IPS-18c (cell line): ENCODE results near the gene SHH.

Source experiments
- H3K4me3 ChIP-seq: 2 replicates; pipeline ENCODE4 v1.7.0; 2013; ENCODE audit warnings: low read depth, mild to moderate bottlenecking, low read length, moderate library complexity; ENCODE audit not compliant: insufficient read depth
- H3K9me3 ChIP-seq: one replicate; pipeline ENCODE4 v1.6.1; 2013; ENCODE audit warnings: mild to moderate bottlenecking, low read length, moderate library complexity; ENCODE audit not compliant: control insufficient read depth, insufficient read depth

The SHH gene

DNA sequence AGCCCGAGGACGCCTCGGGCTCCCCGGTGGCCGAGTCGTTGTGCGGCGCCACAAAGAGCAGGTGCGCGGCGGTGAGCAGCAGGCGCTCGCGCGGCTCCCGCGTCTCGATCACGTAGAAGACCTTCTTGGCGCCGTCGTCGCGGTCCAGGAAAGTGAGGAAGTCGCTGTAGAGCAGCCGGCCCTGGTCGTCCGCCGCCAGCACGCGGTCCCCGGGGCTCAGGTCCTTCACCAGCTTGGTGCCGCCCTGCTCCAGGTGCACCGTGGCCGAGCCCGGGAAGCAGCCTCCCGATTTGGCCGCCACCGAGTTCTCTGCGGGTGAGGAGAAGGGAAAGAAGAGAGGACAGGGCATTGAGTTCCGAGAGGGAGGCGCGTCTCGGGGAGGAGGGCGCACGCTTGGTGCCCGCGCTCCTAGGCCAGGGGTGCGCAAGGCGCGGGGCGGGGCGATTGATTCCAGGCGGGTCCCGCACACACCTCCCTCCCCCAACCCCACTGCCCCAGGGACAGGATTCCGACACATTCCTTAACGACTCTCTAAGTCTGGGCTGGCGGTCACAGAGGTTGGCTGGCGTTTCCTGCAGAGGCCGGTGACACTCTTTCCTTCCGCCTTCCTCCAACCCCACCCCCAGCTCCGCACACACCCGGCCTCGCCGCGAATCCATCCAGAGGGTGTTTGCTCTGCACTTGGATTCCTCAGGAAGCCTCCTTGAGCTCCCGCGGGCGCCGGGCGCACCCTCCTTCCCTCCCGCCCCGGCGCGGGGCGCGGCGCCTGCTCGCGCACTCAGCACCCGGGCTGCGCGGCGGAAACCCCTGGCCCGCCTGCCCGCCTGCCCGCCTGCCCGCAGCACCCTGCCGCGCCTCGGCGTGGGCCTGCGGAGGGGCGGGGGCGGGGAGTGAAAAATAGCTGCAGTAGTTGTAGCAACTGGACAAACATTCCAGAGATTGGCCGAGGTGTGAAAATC lies 8.6 kb downstream of the SHH start:
- H3K4me3 ChIP-seq: peak overlapping the region; percentile 44
- H3K9me3 ChIP-seq: peaks cover 2% of the 10 kb centered on the region

DNA sequence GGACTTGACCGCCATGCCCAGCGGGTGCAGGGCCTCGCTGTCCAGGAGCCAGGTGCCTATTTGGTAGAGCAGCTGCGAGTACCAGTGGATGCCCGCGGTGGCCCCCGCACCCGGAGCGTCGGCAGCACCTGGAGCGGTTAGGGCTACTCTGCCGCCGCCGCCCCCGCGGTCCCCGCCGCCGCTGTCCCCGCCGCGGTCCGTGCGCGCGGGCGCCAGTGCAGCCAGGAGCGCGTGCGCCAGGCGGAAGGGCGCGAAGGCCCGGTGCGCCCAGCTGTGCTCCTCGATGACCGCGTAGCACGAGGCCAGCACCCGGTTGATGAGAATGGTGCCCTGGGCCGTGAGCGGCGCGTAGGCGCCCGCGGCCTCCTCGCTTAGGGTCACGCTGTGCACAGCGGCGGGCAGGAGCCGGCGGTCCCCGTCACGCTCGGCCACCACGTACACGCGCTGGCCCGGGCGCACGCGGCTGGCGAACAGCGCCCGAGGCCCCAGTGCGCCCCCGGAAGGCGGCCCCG lies 9.3 kb downstream of the SHH start:
- Histone ChIP-seq H3K9me3 (peaks cover 2% of the 10 kb centered on the region), H3K4me3 (peak overlapping the region; percentile 44; the same call in 1 of the 2 replicates)

DNA sequence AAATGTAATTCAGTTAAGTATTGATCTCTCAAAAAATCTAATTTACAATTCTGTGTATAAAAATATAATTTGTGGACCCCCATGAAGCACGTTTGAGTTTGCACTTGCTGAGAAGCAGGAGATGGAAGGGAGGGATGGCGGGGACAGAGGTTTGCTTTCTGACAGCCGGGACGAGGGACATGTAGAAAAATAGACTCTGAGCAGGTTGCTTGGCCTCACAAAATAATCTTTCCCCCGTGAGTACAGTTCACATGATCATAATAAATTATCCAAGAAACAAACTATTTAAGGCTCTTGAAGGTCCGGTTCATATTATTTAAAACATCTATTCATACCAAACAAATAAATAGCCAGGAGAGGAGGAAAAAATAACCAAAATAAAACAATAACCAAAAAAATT lies 10.0 kb downstream of the SHH start:
- Histone ChIP-seq H3K9me3 (peaks cover 2% of the 10 kb centered on the region), H3K4me3 (no peak overlapping the region)

DNA sequence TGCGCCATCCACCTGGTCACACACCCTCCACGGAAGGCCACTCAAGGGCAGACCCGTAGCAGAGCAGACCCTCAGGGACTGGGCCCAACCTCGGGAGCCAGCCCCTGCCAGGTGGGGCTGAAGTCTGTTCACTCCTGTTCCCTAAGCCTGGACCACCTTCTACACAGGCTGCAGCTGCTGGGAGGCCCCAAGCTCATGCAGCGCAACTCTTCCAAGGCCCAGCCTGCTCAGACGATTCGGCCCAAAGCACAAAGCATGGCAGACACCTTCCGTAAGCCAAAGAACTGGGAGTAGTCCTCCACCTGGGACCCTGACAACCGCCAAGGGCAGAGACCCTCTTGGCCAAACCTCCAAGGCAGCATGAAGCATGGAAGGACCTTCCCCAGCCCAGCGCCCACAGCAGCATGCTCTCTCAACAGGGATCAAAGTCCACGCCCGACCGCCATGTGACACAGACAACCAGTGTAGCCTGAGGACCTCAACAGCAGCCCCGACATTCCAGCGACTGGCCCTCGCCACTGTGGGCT lies 11.5 kb downstream of the SHH start:
- Histone ChIP-seq H3K9me3 (peaks cover 2% of the 10 kb centered on the region), H3K4me3 (no peak overlapping the region)

DNA sequence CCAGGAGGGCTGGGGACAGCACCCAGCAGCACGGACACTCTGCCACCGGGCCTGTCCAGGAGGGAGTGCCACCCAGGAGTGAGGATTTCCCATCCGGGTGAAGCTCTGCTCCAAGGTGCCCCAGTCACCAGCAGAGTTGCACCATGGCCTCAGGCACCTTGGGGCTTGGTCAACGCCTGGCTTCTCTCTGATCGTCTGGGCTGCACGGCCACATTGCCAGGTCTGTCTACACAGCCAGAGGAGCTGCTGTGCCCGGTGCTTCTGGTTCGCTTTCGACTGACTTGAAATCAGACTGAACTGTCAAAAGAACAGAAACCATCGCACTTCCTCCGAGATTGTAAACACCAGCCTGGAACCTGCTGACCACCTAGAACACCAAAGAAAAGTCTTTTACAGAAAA lies 12.0 kb downstream of the SHH start:
- no peak overlapping the region for H3K4me3 ChIP-seq
- peaks cover 2% of the 10 kb centered on the region for H3K9me3 ChIP-seq

DNA sequence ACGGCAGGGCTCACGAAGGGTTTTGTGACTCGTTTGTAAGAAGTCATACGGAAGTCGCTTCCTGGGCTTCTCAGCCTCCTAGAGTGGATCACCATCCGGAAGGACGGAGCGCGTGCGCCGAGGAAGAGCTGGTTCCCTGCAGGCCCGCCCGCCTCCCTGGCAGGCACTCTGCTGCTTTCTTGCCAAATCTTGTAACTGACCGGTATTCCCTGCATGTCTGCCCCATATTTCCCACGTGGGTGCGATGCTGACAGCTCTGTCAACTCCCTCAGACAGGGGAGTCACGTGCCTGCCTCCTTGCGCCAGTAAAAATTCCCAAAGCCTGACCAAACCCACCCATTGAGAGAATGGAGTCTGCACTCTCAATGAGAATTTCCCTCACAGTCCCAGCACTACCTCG lies 12.7 kb downstream of the SHH start:
- Histone ChIP-seq H3K9me3 (peaks cover 2% of the 10 kb centered on the region), H3K4me3 (no peak overlapping the region)

DNA sequence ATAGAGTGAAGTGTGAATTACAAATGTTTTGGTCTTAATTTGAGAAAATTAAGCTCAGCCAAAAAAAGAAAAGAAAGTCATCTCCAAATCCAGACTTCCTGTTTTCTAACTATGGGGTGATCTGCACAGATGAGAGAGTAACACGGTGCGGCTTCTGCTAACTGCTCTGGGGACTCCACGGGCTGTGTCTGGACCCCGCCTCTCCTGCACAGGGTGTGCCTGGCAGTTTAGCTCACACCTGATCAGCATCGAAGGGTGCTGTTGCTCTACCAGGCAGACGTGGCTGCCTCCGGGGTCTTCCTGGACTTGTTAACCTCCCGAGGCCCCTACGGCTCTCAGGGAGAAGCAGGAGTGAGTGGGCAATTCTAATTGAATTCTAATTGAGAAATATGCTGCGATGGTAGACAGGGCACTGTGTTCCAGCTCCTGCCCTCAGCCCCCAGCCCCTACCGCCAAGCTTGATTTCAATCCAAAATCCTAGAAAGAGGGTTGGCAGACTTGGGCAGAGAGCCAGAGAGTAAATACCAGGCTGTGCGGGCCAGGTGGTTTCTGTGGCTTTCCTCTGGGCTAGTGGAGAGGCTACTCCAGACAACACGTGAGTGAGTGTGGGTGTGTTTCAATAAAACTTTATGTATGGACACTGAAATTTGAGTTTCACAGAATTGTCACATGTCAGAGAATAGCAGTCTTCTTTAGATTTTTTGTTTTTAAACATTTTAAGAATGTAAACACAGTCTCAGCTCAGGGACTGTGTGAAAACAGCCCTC lies 13.4 kb downstream of the SHH start:
- no peak overlapping the region for H3K4me3 ChIP-seq
- H3K9me3 ChIP-seq: peaks cover 2% of the 10 kb centered on the region

DNA sequence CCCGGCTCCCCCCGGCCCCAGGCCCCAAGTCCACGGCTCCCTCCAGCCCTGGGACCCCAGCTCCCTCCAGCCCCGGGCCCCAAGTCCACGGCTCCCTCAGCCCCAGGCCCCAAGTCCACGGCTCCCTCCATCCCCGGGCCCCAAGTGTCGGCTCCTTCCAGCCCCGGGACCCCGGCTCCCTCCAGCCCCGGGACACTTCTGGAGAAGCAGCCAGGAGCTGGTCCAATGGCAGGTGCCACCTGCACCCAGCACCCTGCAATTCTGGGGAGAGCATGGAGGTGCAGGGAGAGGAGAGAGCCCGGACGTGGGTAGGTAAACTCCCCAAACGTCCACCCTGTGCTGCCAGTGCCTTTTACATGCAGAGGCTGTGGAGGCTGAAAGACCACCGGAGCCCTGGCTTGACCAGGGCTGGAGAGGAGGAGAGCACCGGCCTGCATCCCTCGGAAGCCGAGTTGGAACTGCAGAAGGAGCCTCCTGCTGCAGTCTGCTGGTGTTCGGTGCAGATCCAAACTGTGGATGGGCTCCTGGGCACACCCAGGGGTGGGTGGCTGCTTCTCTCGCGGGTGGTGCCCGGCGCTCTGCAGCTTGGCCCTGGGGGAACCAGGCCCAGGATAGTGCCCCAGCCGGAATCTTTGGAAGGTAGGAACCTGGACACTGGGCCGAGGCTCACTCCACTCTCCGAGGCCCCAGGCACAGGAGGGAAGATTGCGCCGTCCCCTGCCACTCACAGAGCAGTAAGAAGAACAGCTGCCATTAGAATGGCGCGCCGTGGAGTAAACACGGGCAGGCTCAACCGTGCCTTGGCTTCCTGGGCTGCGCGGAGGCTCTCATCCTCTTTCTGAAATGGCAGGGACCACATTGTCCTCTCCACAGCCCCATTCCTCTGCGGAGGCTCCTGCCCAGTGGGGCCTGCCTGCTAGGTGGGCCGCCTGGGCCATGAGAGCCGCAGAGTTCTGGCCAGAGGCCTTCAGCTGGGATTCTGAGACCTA lies 14.7 kb downstream of the SHH start:
- no peaks in the 10 kb centered on the region for H3K9me3 ChIP-seq
- no peak overlapping the region; the same call in 1 of the 2 replicates for H3K4me3 ChIP-seq

DNA sequence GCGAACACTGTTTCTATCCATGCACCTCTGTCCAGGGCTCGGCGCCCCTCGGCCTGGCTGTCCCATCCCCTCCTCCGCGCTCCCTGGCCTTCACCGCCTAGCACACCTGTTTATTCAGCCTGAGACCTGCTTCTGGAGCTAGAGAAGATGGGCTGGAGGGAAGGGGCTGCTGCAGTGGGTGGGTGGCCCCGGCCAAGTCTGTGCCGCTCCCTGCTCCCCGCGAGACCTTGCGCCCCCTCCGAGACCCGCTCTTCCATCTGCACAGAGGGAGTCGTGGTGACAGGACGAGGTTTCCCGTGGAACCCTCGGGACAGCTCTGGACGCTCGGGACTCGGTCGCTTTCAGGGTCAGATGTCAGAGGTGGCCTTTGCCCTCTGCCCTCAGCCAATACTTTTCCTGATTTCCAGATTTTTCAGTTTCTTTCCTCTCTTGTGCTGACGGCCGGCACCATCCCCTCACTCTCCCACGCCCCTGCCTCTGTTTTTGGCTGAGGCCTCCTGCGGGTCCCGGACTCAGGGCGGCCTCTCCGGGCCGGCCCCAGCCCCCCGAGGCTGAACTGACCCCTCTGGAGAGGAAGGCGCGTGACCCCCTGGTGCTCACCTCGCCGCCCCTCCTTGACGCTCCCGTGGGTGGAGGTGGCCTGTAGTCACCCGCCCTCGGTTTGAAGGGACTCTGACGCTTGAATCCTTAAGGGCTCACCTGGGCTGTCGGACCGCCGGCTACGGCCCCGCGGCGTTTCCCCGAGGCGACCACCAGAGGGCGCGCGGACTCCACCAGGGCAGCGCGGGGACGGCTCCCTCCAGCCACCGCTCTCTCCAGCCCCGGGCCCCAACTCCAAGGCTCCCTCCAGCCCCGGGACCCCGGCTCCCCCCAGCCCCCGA lies 15.6 kb downstream of the SHH start:
- no peaks in the 10 kb centered on the region for H3K9me3 ChIP-seq
- peak overlapping the region; percentile 34; the same call in 1 of the 2 replicates for H3K4me3 ChIP-seq

DNA sequence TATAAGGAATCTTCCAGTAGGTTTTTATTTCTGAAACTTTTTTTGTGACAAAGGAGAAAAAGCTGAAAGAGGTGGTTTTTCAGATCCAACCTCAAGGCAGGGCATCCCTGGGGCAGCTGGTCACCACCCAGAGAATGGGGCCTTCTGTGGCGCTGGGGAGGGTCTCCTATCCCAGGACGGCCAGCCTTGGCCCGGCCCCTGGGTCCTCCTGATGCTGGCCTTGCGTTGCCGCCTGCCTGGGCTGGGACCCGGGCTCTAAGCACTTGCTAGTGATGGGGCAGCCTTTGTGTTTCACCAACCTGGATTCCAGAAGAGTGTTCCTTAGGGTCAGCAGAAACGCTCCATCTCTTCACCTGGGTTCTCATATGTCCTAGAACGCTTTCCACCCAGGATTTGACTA lies 16.3 kb downstream of the SHH start:
- Histone ChIP-seq H3K4me3 (no peak overlapping the region), H3K9me3 (no peaks in the 10 kb centered on the region)

DNA sequence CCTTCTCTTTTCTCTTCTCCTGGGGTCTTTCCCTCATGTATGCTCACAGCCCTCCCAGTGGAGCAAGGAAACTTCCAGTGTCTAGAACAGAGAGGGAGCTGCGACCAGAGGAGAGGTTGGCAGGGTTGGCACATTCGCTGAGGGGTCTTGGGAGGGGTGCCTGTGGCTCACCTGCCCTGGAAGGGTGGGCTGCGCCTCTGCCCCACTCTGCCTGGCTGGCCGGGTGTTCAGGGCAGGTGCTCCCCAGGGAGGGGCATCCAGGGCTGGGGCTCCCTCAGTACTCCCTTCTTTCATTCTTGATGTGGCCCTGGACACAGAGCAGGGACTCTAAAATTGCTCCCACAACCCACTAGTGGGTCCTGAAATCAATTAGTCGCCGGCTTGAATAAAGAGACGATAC lies 16.9 kb downstream of the SHH start:
- H3K9me3 ChIP-seq: no peaks in the 10 kb centered on the region
- no peak overlapping the region for H3K4me3 ChIP-seq

DNA sequence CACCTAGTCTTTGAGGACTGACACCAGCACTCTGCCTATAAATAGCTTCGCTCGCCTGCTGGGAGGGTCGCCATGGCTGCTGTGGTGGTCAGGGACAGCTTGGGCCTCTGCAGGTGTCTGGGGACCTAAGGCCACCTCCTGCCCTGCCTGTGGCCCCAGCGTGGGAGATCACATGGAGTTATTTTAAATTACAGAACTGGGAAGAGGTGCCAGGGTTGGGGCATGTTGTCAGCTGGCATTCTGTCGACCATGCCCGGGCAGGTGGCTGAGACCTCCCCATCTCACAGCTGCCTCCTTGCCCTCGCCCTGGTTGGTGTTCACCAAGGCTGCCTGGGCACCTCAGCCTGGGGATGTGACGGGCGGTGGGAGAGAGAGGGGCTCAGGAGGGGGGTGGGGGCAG lies 18.1 kb downstream of the SHH start:
- no peak overlapping the region for H3K4me3 ChIP-seq
- no peaks in the 10 kb centered on the region for H3K9me3 ChIP-seq

DNA sequence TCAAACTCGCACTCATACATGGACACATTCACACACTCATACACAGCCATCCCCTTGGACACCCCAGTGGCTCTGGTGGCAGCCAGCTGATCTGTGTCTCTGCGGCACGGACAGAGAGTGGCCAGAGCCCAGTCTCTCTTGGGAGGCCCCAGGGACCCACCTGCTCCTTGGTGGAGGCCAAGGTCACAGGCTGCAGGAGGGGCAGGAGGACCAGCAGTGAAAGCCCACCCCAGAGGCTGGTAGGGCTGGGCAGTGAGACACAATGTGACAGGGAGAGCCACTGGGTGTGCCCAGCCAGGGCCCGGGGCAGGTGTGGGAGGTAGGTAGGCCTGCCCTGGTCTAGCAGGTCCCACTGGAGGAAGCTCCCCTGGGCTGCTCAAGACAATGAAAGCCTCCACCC lies 18.5 kb downstream of the SHH start:
- Histone ChIP-seq H3K9me3 (no peaks in the 10 kb centered on the region), H3K4me3 (no peak overlapping the region)

DNA sequence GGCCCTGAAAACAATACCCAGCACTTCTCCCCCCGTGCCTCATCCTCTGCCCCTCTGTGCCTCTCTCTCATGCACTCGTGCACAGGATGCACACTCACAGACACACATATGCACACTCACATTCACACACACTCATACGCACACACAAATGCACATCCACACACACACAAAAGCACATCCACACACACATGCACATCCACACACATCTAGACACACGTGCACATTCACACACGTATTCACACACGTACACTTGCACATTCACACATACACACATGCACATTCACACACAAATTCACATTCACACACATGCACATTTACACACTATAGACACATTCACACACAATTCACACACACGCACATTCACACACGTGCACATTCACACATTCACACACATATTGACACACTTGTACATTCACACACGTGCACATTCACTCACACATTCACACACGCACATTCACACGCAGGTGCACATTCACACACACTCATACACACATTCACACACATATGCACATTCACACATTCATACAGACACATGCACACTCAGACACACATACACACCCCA lies 19.2 kb downstream of the SHH start:
- Histone ChIP-seq H3K9me3 (no peaks in the 10 kb centered on the region), H3K4me3 (no peak overlapping the region)

DNA sequence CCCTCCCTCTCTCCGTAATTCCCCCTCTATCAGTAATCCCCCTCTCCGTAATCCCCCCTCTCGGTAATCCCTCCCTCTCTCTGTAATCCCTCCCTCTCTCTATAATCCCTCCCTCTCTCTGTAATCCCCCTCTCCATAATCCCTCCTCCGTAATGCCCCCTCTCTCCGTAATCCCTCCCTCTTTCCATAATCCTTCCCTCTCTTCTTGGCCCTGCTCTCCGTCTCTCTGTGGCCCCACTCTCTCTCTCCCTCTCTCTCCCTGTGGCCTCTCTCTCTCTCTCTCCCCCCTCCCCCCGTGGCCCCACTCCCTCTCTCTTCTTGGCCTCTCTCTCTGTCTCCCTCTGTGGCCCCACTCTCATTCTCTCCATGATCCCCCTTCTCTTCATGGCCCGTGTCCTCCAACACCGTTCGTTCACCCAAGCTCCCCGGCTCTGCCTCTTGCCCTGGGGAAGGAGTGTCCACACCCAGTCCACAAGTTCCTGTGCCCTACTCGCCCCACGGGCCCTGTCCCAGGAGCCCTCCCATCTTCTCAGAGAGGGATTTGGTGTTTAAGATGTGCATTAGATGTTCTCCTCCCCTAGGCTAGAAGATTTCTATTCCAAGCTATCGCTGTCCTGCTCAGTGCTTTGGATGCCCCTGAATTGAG lies 19.8 kb downstream of the SHH start:
- Histone ChIP-seq H3K4me3 (no peak overlapping the region), H3K9me3 (no peaks in the 10 kb centered on the region)
